HG03103 (cell line): ENCODE measurements around the gene FPR3.
"Not testable (repeated sequence)": the region's sequence is repeated elsewhere in the genome, so short reads cannot be mapped to it uniquely, and the experiment has no call there.

Source experiments
- ATAC-seq: cut with Tn5 transposase; IDR thresholded peaks from one replicate; pipeline ENCODE4 v1.9.1; 2021; ENCODE audit warnings: low read depth; ENCODE audit not compliant: unreplicated experiment

The FPR3 gene

DNA sequence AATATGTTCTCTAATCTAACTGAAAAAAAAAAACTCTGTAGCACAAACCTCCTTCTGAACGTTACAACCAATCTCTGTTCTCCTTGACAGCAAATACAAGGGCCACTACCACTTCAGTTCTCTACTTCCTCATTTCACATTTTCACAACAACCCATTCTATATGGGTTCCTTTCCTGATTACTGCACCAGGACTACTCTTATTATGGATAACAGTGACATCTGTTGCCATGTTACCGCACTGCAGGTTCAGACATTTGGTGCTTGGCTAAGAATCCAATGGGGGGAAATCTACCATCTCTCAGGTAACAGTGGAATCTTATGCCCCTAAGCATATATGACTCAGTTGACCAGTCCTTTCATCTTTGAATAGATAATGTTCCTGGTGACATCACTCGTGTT, 11.6 kb upstream of the FPR3 start:
- ATAC-seq: no peak

DNA sequence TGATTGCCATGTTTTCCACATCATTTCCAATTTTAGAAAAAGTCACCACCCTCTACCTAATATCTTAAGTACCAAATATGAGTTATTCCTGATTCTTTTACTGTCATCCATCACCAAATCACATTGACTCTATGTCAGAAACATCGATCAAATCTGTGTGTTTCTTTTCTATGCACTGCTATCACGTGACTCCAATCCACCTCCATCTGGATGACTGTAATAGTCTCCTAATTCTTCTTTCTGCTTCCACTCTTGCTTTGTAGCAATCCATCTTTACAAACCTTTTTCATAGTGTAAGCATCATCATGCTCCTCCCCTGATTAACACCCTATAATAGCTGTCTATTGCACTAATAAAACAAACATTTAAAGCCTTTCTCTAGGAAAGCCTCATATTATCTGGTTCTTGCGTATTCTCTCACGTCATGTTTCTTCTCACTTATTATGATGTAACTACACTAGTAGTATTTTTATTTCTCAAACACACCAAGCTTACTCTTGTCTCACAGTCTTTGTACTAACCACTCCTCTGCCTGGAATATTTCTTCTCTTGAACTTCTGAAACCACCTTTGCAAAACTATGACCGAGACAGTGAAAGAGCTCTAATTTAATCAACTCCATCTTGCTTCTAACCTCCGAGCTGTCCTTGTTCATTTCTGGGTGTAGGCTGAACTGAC, 10.7 kb upstream of the FPR3 start:
- no peak for ATAC-seq

- ATAC-seq: no peak
Observed at GRCh38 chr19:51784922-51785690, 9.9 kb upstream of the FPR3 start.

DNA sequence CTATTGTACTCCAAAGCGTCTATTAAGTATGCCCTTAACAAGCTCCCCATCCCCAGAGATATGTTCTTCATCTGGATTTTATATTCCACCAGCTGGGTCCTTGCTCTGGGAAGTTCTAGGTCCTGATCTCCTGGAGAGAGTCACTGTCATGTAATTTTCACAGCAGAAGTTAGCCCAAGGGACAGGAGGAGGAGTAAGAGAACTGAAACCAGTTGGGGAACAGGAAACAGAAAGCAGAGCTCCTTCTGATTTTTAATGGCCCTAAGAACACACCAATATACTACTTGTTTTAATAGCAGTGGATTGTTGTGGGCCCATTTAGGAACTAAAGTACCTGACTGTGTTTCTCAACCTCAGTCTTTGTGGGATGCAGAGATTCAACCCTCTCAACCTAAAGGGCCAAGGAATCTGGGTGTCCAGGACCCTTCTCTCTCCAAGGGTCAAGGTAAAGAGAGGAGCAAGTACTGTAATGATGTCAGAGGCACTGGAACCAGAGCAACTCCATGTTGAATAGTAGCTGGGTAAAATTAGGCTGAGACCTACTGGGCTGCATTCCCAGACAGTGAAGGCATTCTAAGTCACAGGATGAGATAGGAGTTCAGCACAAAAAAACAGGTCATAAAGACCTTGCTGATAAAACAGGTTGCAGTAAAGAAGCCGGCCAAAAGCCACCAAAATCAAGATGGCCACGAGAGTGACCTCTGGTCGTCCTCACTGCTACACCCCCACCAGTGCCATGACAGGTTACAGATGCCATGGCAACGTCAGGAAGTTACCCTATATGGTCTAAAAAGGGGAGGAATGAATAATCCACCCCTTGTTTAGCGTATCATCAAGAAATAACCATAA, 8.1 kb upstream of the FPR3 start:
- no peak for ATAC-seq

GRCh38 chr19:51788029-51788428, 6.9 kb upstream of the FPR3 start:
- no peak for ATAC-seq

DNA sequence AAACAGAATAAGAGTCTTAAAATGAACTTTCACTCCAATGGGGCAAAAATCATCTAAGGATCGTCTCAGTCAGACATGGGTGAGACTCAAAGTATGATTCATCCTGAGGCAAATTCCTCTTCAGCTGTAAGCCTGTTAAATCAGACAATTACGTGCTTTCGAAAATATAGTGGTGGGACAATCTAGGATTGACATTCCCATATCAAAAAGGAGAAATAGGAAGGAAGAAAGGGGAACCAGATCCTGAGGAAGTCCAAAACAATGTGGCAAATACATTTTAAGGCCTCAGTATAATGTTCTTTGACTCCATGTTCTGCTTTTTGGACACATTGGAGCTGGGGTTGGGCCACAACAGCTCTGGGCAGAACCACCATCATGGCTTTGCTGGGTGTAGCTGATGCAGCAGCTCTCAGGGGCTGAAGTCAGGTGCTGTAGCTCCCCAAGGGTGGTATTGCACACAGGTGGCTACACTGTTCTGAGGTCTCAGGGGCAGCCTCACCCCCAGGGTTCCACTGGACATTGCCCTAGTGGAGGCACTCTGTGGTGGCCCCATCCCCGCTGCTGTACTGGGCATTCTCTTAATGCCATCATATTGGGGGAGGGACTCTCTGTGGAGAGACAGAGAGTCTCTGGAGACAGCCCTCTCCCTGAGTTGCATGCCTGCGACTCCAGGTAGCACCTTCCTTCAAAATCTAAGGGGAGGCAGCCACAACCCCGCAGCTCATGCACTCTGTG, 5.7 kb upstream of the FPR3 start:
- no peak for ATAC-seq

GRCh38 chr19:51792932-51793331, 2.0 kb upstream of the FPR3 start:
- ATAC-seq: no peak

DNA sequence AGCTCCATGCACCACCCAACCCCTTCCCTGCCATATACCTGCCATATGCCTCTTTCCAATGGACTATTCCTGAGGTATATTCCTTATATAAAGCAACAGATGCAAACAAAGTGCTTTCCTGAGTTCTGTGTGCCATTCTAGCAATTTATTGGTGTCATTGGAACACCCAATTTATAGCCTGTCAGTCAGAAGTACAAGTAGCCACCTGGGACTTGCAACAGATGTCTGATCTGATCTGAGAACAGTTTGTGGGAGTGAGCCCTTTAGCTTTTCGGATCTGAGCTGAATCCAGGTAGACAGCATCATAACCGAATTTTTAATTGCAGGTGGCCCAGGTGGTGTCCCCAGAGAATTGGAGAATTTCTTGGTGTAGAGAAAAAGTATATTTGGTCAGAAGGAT, 963 bp upstream of the FPR3 start:
- ATAC-seq: no peak

DNA sequence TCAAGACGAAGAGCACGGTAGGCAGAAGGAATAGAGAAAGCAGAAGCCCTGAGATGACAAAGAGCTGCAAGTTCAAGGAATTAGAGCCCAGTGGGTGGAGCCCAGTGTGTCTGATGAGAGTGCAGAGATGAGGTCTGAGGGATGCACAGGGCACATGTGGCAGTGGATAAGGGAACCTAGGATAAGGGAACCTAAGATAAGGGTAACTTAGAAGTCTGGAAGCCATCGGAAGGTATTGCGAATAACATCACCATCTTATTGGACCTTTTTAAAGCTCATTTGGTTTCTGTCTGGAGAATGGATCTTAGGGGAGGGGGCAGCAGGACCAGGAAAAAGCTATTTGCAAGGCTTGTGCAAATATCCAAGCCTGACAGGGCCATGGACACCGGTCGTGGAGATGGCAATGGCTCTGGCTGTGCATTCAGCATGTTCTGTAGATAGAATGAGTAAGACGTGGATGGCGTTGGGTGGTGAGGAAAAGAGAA, 1.3 kb downstream of the FPR3 start:
- no peak for ATAC-seq

GRCh38 chr19:51797480-51797879, 2.5 kb downstream of the FPR3 start:
- no peak for ATAC-seq

DNA sequence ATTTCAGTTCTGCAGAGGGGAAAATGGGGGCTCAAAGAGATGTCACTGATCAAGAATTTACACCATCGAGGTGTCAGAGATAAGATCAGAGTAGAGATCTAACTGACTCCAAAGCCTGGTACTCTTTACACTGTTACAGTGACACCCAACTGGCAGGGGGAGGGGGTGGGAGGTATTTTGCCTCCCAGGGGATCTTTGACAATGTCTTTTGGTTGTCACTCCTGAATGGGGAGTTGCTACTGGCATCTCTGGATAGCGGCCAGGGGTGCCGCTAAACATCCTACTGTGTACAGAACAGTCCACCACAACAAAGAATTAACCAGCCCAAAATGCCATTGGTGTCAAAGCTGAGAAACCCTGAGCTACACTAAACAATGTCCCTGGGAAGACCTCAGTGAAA, 3.1 kb downstream of the FPR3 start:
- no peak for ATAC-seq

DNA sequence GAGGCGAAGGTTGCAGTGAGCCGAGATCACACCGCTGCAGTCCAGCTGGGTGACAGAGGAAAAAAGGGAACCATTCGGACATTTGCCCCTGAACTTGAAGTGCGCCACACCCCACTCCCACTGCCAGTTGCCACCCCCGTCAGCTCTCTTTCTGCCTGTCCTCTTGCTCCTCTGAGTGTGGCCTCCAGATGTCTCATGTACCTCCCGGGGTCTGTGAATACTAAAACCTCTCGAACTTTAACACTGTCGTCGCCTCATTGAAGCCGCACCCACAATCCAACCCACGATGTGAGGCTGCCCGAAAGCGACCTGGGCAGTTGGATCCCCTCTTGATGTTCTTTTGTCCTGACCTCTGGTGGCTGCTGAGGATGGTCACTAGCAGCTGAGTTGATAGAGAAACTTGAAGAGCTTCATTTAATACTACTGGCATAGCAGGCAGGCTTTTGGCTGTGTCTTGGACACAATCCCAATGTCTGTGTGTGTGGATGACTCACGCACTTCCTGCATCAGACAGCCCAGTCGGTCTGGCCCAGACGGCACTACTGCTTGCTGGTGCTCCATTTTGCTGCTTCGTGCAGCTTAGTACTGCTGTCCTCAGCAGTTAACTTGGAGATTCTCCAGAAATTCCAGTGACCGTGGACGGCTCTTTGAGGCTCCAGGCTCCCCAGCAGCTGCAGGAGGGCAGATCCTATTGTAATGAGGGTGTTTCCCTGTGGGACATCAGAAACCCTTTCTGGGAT, 4.2 kb downstream of the FPR3 start:
- no peak for ATAC-seq

- no peak for ATAC-seq
Observed at GRCh38 chr19:51799774-51800472, 5.0 kb downstream of the FPR3 start.

DNA sequence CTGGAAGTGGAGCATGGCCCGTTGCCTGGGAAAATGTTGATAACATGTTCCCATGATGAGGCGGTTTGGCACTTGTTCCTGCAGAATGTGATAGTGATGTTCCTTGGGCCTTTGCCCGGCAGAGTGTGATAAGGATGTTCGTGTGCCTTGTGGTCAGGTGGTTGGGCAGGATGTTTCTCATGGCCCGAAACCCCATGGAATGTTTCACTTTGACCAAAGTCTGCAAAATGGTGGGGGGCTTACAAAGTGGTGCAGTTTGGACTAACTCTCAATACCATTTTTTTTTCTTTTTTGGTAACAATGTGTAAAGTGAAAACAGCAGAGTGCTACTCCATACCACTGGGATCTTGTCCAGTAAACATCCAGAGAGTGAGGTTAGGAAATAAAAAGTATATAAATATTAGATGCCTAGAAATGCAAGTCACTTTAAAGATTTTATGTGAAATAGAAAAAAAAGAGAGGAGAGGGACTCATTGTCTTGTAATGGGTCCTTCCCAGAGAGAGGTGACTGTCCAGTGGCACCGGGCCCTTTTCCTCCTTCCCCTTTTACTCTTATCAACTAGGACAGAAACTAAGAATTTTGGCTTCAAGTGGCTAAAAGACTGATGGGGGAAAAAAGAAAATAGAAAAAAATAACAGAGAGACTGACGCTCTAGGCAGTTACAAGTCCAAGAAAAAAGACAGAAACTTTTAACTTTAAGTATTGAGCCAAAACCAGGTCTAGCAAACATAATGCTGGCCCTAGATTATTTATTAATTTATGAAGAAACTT, 5.7 kb downstream of the FPR3 start:
- no peak for ATAC-seq

DNA sequence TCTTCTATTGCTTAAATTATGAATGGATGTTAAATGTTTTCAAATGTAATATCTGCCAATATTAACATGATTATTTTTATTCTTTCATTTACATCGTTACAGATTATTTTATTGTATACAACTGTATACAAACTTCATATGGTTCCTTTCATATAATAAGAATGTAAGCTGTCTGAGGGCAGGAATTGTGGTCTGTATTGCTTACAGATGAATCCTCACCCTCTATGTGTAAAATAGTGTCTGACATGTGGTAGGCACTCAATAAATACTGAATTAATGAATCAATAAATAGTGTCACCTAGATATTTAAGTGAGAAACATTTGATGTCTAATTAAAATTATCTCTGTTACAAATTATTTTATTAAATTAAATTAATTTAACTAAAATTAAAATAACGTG, 7.8 kb downstream of the FPR3 start:
- ATAC-seq: no peak

GRCh38 chr19:51803519-51803918, 8.6 kb downstream of the FPR3 start:
- no peak for ATAC-seq

DNA sequence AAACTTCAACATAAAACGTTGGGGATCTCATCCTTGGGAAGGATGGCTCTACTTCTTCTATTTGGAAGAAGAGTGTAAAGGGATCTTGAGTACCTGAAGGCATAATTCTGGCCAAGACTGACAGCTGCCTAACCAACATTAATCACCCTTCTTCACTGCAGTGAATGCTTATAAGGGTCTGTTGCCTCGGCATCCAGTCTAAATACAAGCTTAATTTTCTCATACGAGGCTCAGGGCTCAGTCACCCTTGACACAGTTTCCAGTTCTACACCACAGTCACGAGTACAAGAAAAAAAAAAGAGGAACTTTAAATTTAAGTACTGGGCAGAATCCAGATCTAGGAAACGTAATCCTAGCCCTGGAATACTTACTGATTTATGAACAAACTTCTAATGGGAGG, 9.0 kb downstream of the FPR3 start:
- ATAC-seq: no peak

- ATAC-seq: not testable (repeated sequence)
Observed at GRCh38 chr19:51804789-51805188, 9.8 kb downstream of the FPR3 start.

DNA sequence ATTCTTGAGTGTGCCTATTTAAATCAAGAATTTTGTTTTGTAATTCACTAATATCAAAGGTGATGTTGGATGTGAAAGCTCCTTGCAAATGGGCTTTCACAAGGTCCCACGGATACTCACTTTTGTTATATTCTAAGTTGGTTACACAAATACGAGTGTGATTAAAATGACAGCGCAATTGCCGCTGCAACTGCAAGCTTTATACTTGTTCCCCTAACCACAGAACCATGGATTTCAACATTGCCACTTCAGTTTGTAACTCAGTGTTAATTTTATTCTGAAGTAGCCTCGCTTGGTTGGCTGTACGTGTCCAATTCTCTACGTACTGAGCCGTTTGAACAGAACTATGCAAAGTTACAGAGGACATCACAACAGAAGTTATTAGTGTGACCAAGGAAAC, 10.4 kb downstream of the FPR3 start:
- ATAC-seq: not testable (repeated sequence)
